Hindlimb muscle (tissue), 1 donor: ENCODE measurements around the gene COMMD9. TPM values are rescaled to one million over a fixed set of nuclear protein-coding genes. Genes with fewer than 3 reads are reported as not detected.
A peak's percentile ranks its signal among the peaks of the same experiment; 100 is the strongest.

Experiments
- DNase-seq: peaks from one replicate; pipeline ENCODE4 v3.0.0-alpha.2; 2013
- polyA plus RNA-seq: library from polyadenylated mRNA; unstranded; fragments of 120-200 nt; gene quantifications from one replicate; pipeline ENCODE4 v1.2.1, GENCODE V29; 2013; ENCODE audit not compliant: insufficient read length

The COMMD9 gene
- polyA plus RNA-seq, 1 donor: 64.3 TPM

GRCh38 chr11:36295926-36296325, 6.7 kb upstream of the COMMD9 start, which contains the start of gene PRR5L:
Gene PRR5L, plus strand, starts transcription at chr11:36296288. Its CDS starts 104,834 bp downstream, at chr11:36401122.
- DNase-seq: no peak

- DNase-seq: no peak
These were observed 3.1 kb upstream of the COMMD9 start for GRCh38 chr11:36292311-36292722.

- no peak for DNase-seq
These were observed 590 bp downstream of the COMMD9 start for GRCh38 chr11:36288442-36289225.

GRCh38 chr11:36282926-36283325, 6.3 kb downstream of the COMMD9 start:
- no peak for DNase-seq

- DNase-seq: no peak
These were observed 7.4 kb downstream of the COMMD9 start for GRCh38 chr11:36281850-36282249.

- DNase-seq: no peak
These were observed 8.7 kb downstream of the COMMD9 start for GRCh38 chr11:36280531-36280930.

GRCh38 chr11:36278531-36279282, 10.5 kb downstream of the COMMD9 start:
- no peak for DNase-seq

GRCh38 chr11:36274414-36274813, 14.8 kb downstream of the COMMD9 start:
- DNase-seq: peak; percentile 21

- no peak for DNase-seq
These were observed 16.1 kb downstream of the COMMD9 start for GRCh38 chr11:36273110-36273509.

- no peak for DNase-seq
These were observed 17.3 kb downstream of the COMMD9 start for GRCh38 chr11:36271794-36272407.

- no peak for DNase-seq
These were observed 18.5 kb downstream of the COMMD9 start for GRCh38 chr11:36270701-36271100.

- no peak for DNase-seq
These were observed 20.8 kb downstream of the COMMD9 start for GRCh38 chr11:36268337-36268985.

GRCh38 chr11:36266767-36267166, 22.5 kb downstream of the COMMD9 start:
- no peak for DNase-seq

GRCh38 chr11:36265793-36266628, 23.2 kb downstream of the COMMD9 start:
- DNase-seq: peak; percentile 47

- DNase-seq: no peak
These were observed 24.3 kb downstream of the COMMD9 start for GRCh38 chr11:36264973-36265344.

GRCh38 chr11:36264011-36264972, 24.9 kb downstream of the COMMD9 start:
- DNase-seq: no peak

- DNase-seq: no peak
These were observed 28.1 kb downstream of the COMMD9 start for GRCh38 chr11:36261094-36261493.

- DNase-seq: peak; percentile 42
These were observed 30.4 kb downstream of the COMMD9 start for GRCh38 chr11:36258730-36259360.

- no peak for DNase-seq
These were observed 31.9 kb downstream of the COMMD9 start for GRCh38 chr11:36257351-36257750.

GRCh38 chr11:36254713-36255112, 34.5 kb downstream of the COMMD9 start:
- no peak for DNase-seq
